Measurements from ENCODE around the gene NF1. TPM values are rescaled to one million over a fixed set of nuclear protein-coding genes. Genes with fewer than 3 reads are reported as not detected.
A peak's percentile ranks its signal among the peaks of the same experiment; 100 is the strongest.

Gene NF1
- total and polyA plus RNA-seq, 7 donors, result 4.8 to 83.8 (median 40.7) TPM

- no peak overlapping the region for H3K4me3 ChIP-seq
- no peak for DNase-seq
- no peaks in the 10 kb centered on the region for H3K4me1 ChIP-seq
- TF ChIP-seq POLR2AphosphoS5 (IDR thresholded peaks at IDR 0.05) (no peak), EP300 (IDR thresholded peaks at IDR 0.05) (no peak), CTCF (IDR thresholded peaks at IDR 0.05) (no peak), POLR2A (IDR thresholded peaks at IDR 0.05) (no peak)
- no peaks in the 10 kb centered on the region for H3K9me3 ChIP-seq
- no peaks in the 10 kb centered on the region for H3K27me3 ChIP-seq
- H3K27ac ChIP-seq, result peak overlapping the region in 3 of 4 donors; percentile 26 to 57 (median 34)
- no peaks in the 10 kb centered on the region for H3K36me3 ChIP-seq
- intact Hi-C loops (cut with DNase I), result no loop called here
- 81 to 87% methylated on average over 10 of the region's 10 CpGs for WGBS, 2 donors
Measured at GRCh38 chr17:31417051-31417792, 322.4 kb downstream of the NF1 start.

- no peaks in the 10 kb centered on the region for H3K27me3 ChIP-seq
- 45 to 57% methylated on average over 6 of the region's 6 CpGs for WGBS, 2 donors
- DNase-seq, result no peak
- H3K4me3 ChIP-seq, result no peak overlapping the region
- H3K4me1 ChIP-seq, result no peaks in the 10 kb centered on the region
- no peaks in the 10 kb centered on the region for H3K9me3 ChIP-seq
- H3K36me3 ChIP-seq, result no peaks in the 10 kb centered on the region
- intact Hi-C loops (cut with DNase I), result no loop called here
- no peak for TF ChIP-seq EP300 (IDR thresholded peaks at IDR 0.05)
- TF ChIP-seq CTCF (IDR thresholded peaks at IDR 0.05), result no peak
- no peak for TF ChIP-seq POLR2AphosphoS5 (IDR thresholded peaks at IDR 0.05)
- no peak for TF ChIP-seq POLR2A (IDR thresholded peaks at IDR 0.05)
- H3K27ac ChIP-seq, result no peak overlapping the region
Measured at GRCh38 chr17:31418773-31419350, 324.1 kb downstream of the NF1 start.

- 83 to 92% methylated on average over 3 of the region's 3 CpGs for WGBS, 2 donors
- intact Hi-C loops (cut with DNase I), result no loop called here
Measured at GRCh38 chr17:31422443-31422842, 327.7 kb downstream of the NF1 start.

GRCh38 chr17:31424944-31425281 is 330.1 kb downstream of the NF1 start:
- Histone ChIP-seq H3K27me3 (peaks cover 0 to 21% (median 5%) of the 10 kb centered on the region in 3 donors), H3K4me1 (no peaks in the 10 kb centered on the region), H3K4me3 (no peak overlapping the region), H3K9me3 (no peaks in the 10 kb centered on the region), H3K36me3 (no peaks in the 10 kb centered on the region), H3K27ac (no peak overlapping the region)
- intact Hi-C loops (cut with DNase I), result no loop called here
- 52 to 77% methylated on average over 5 of the region's 5 CpGs for WGBS, 2 donors
- TF ChIP-seq EP300 (IDR thresholded peaks at IDR 0.05), result no peak
- DNase-seq, result no peak

More at GRCh38 chr17:31422443-31422842, 327.7 kb downstream of the NF1 start:
- TF ChIP-seq POLR2AphosphoS5 (IDR thresholded peaks at IDR 0.05) (no peak), EP300 (IDR thresholded peaks at IDR 0.05) (no peak), POLR2A (IDR thresholded peaks at IDR 0.05) (no peak), CTCF (IDR thresholded peaks at IDR 0.05) (no peak)
- DNase-seq, result no peak
- Histone ChIP-seq H3K4me3 (no peak overlapping the region), H3K27me3 (peaks cover 0 to 12% (median 4%) of the 10 kb centered on the region in 3 donors), H3K27ac (no peak overlapping the region), H3K4me1 (no peaks in the 10 kb centered on the region), H3K9me3 (no peaks in the 10 kb centered on the region), H3K36me3 (no peaks in the 10 kb centered on the region)

- no peaks in the 10 kb centered on the region for H3K4me1 ChIP-seq
- 32 to 58% methylated on average over 17 of the region's 17 CpGs for WGBS, 2 donors
- peaks cover 0 to 21% (median 5%) of the 10 kb centered on the region in 3 donors for H3K27me3 ChIP-seq
- H3K36me3 ChIP-seq, result no peaks in the 10 kb centered on the region
- no peak overlapping the region for H3K4me3 ChIP-seq
- no peak overlapping the region for H3K27ac ChIP-seq
- H3K9me3 ChIP-seq, result no peaks in the 10 kb centered on the region
- DNase-seq, result no peak
- TF ChIP-seq EP300 (IDR thresholded peaks at IDR 0.05), result no peak
- no peak for TF ChIP-seq CTCF (IDR thresholded peaks at IDR 0.05)
- TF ChIP-seq POLR2AphosphoS5 (IDR thresholded peaks at IDR 0.05), result no peak
- no peak for TF ChIP-seq POLR2A (IDR thresholded peaks at IDR 0.05)
- intact Hi-C loops (cut with DNase I), result no loop called here
Measured at GRCh38 chr17:31425282-31426040, 330.7 kb downstream of the NF1 start.

All from sigmoid colon (tissue), 7 donors.